SU-DHL-6 (cell line): Measurements from ENCODE around the gene TRAPPC5.

Experiments
- H2AFZ ChIP-seq: fragments of 200-600 bp; sonication (generic); 2 replicates; pipeline ENCODE4 v1.6.1; 2014; ENCODE audit warnings: low read depth, mild to moderate bottlenecking, moderate library complexity, mixed read lengths, antibody characterized with exemption, low read length; ENCODE audit not compliant: severe bottlenecking
- H3F3A ChIP-seq: fragments of 200-600 bp; shearing (Covaris generic); 2 replicates; pipeline ENCODE4 v1.6.0; 2016; ENCODE audit warnings: antibody characterized with exemption, mild to moderate bottlenecking; ENCODE audit not compliant: insufficient read depth
- H3K27ac ChIP-seq: fragments of 200-600 bp; sonication (generic); 2 replicates; pipeline ENCODE4 v1.5.1; 2016; ENCODE audit warnings: low read depth, mild to moderate bottlenecking, low read length, moderate library complexity, mixed read lengths
- H3K27me3 ChIP-seq: fragments of 200-600 bp; sonication (generic), shearing (Covaris generic); 2 replicates; pipeline ENCODE4 v1.6.0; 2014; ENCODE audit warnings: mild to moderate bottlenecking, low read length
- H3K36me3 ChIP-seq: fragments of 200-600 bp; sonication (generic); 2 replicates; pipeline ENCODE4 v1.6.1; 2014; ENCODE audit warnings: mild to moderate bottlenecking, low read length, mixed read lengths
- H3K4me2 ChIP-seq: fragments of 300-600, 200-600 bp; shearing (Covaris generic), sonication (generic); 2 replicates; pipeline ENCODE4 v1.6.0; 2014; ENCODE audit warnings: low read length, low read depth, mild to moderate bottlenecking; ENCODE audit not compliant: poor library complexity, severe bottlenecking
- H3K4me3 ChIP-seq: fragments of 200-600 bp; sonication (generic); 2 replicates; pipeline ENCODE4 v1.5.1; 2014; ENCODE audit warnings: antibody characterized with exemption, low read length, mild to moderate bottlenecking, mixed read lengths; ENCODE audit not compliant: insufficient read depth, poor library complexity, severe bottlenecking
- H3K79me2 ChIP-seq: fragments of 200-600 bp; sonication (generic); 2 replicates; pipeline ENCODE4 v1.6.1; 2014; ENCODE audit warnings: mild to moderate bottlenecking, low read length, moderate library complexity; ENCODE audit not compliant: insufficient read depth
- H3K9ac ChIP-seq: fragments of 200-600 bp; sonication (generic); 2 replicates; pipeline ENCODE4 v1.7.0; 2014; ENCODE audit warnings: mild to moderate bottlenecking, low read length
- H3K9me2 ChIP-seq: fragments of 200-600 bp; sonication (generic); replicated peaks from 2 replicates; pipeline ENCODE4 v1.6.1; 2014; ENCODE audit warnings: low read length; ENCODE audit not compliant: insufficient read depth
- H3K9me3 ChIP-seq: fragments of 200-600 bp; sonication (generic); 2 replicates; pipeline ENCODE4 v1.6.1; 2014; ENCODE audit warnings: low read length, mixed read lengths; ENCODE audit not compliant: insufficient read depth
- H4K20me1 ChIP-seq: fragments of 200-600 bp; sonication (generic); 2 replicates; pipeline ENCODE4 v1.6.1; 2014; ENCODE audit warnings: low read depth, mild to moderate bottlenecking, antibody characterized with exemption, low read length, moderate library complexity, mixed read lengths
- EZH2phosphoT487 ChIP-seq: fragments of 200-600 bp; sonication (generic), shearing (Covaris generic); conservative IDR thresholded peaks from 2 replicates; pipeline ENCODE4 v1.6.1; 2018; ENCODE audit warnings: mild to moderate bottlenecking, antibody characterized with exemption, low read length, moderate library complexity, mixed read lengths
- TF ChIP-seq, protein P1 (sequence below): fragments of 200-600 bp; sonication (generic); IDR thresholded peaks from one replicate; pipeline ENCODE4 v1.5.1; 2017; ENCODE audit warnings: antibody characterized with exemption, mild to moderate bottlenecking, low read length, moderate library complexity; ENCODE audit not compliant: insufficient read depth, poor library complexity, severe bottlenecking

Gene TRAPPC5

DNA sequence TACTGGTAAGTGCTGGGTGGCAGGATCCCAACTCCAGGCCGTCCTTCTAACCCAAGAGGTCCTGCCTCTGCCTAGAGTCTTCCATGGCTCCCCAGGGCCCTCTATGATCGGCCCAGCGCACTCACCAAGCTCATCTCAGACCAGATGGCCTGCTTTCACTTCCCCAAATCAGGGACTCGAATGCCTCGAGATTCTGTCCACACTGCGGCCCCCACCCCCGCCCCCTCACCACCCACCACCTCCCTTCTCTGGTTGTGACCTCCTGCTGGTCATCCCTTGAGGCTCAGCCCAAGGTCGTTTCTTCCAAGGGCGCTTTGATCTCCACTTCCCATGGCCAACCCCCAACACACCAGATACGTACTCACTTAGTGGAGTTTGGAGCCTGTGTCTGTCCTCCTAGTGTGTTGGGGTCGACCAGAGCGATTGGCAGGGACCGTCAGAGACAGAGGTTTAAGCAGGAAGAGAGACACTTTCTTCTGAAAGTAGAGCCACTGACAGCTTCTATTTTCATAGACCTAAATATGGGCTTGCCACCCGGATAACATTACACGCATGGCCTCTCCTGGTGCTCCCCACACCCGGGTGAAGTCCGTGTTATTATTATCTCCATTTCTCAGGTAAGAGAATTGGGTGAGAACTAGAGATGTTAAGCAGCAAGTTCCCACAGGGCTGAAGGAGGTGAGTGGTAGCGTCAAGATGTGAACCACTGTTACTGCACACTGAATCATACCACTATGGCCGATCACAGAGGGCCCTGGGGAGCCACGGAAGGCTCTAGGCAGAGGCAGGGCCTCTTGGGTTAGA, 21.2 kb downstream of the TRAPPC5 start, which contains the start of gene FCER2:
FCER2 (minus strand) TSS at position 478 of the 804 bp plus-strand sequence. CDS start 2,371 bp downstream, outside the sequence.
- Histone ChIP-seq H3K27ac (no peak within 1 kb of the TSS), H3K36me3 (no peaks in the 10 kb centered on the region), H3K9me3 (no peaks in the 10 kb centered on the region), H3K4me3 (no peak within 1 kb of the TSS), H3K9me2 (no peaks in the 10 kb centered on the region), H4K20me1 (no peaks in the 10 kb centered on the region), H3K9ac (no peak within 1 kb of the TSS), H2AFZ (no peak within 1 kb of the TSS), H3K4me2 (no peak within 1 kb of the TSS), H3K79me2 (no peaks in the 10 kb centered on the region), H3K27me3 (no peaks in the 10 kb centered on the region), H3F3A (no peaks in the 10 kb centered on the region)
- TF ChIP-seq, protein P1, sequence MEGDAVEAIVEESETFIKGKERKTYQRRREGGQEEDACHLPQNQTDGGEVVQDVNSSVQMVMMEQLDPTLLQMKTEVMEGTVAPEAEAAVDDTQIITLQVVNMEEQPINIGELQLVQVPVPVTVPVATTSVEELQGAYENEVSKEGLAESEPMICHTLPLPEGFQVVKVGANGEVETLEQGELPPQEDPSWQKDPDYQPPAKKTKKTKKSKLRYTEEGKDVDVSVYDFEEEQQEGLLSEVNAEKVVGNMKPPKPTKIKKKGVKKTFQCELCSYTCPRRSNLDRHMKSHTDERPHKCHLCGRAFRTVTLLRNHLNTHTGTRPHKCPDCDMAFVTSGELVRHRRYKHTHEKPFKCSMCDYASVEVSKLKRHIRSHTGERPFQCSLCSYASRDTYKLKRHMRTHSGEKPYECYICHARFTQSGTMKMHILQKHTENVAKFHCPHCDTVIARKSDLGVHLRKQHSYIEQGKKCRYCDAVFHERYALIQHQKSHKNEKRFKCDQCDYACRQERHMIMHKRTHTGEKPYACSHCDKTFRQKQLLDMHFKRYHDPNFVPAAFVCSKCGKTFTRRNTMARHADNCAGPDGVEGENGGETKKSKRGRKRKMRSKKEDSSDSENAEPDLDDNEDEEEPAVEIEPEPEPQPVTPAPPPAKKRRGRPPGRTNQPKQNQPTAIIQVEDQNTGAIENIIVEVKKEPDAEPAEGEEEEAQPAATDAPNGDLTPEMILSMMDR, result no peak
- TF ChIP-seq EZH2phosphoT487, result no peak

DNA sequence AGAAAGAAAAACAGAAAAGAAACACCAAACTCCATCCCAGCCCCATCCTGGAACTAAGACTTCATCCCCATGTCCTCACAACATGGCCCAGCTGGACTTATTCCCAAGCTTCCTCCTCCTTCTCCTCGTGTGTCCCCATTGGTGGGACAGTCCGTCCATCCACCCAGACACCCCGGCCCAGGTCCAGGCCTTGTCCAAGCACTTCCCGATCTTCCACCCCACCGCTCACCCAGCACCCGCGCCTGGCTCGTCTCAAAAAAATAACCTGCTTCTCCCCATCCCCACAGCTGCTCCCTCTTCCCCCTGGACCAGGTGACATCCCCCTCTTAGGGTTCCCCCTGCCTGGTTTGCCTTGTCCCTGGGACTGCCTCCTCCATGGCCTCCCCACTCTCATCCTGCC, 22.7 kb downstream of the TRAPPC5 start:
- TF ChIP-seq, protein P1, result no peak
- TF ChIP-seq EZH2phosphoT487, result no peak

DNA sequence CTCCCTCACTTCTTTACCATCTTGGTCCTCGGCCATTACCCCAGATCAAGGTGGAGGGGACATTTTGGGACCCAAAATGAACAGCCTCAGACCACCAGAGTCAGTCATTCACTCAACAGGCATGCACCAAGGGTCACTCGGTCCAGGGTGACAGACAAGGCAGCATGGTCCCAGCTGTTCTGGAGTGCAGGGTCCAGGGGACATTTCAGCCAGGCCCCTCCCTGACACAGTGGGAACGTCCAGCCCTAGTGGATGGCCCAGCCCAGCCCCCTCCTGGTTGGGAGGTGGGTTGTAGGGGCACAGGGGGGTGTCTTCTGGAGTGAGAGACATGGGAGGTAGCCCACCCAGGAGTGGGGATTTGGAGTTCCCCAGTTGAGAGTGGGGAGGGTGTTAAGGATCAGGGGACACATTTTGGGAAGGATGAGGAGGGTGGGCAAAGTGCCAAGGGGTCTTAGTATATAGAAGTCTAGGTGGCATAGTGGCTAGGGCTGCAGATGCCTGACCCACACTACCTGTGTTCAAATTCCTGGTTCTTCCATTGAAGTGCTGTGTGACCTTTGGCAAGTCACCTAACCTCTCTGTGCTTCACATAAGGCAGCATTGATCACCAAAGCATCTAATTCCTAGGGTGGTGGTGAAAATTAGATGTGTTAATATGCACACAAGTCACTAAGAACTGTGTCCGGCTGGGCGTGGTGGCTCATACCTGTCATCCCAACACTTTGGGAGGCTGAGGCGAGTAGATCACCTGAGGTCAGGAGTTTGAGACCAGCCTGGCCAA, 23.8 kb downstream of the TRAPPC5 start:
- Histone ChIP-seq H3K4me3 (no peak overlapping the region), H3K9me2 (no peaks in the 10 kb centered on the region), H2AFZ (no peak overlapping the region), H4K20me1 (no peaks in the 10 kb centered on the region), H3K9ac (no peak overlapping the region), H3K79me2 (no peaks in the 10 kb centered on the region), H3K9me3 (no peaks in the 10 kb centered on the region), H3K36me3 (no peaks in the 10 kb centered on the region), H3K27ac (no peak overlapping the region), H3K4me2 (no peak overlapping the region), H3K27me3 (no peaks in the 10 kb centered on the region), H3F3A (no peaks in the 10 kb centered on the region)
- no peak for TF ChIP-seq EZH2phosphoT487
- TF ChIP-seq, protein P1, result no peak

More for the DNA sequence above, 22.7 kb downstream of the TRAPPC5 start:
- Histone ChIP-seq H3K9me2 (no peaks in the 10 kb centered on the region), H3K36me3 (no peaks in the 10 kb centered on the region), H3K79me2 (no peaks in the 10 kb centered on the region), H3K27me3 (no peaks in the 10 kb centered on the region), H3F3A (no peaks in the 10 kb centered on the region), H4K20me1 (no peaks in the 10 kb centered on the region), H3K9me3 (no peaks in the 10 kb centered on the region), H3K9ac (no peak overlapping the region), H3K4me3 (no peak overlapping the region), H2AFZ (no peak overlapping the region), H3K27ac (no peak overlapping the region), H3K4me2 (no peak overlapping the region)
